Skeletal muscle cell (primary cell): ENCODE results near the gene BAIAP3.

Source experiments
- DNase-seq: peaks from one replicate; pipeline ENCODE4 v3.0.0-alpha.2; 2010; ENCODE audit warnings: low read depth
- H3K4me3 ChIP-seq: 2 replicates; pipeline ENCODE4 v1.5.1; 2011; ENCODE audit warnings: low read depth, mild to moderate bottlenecking, control low read depth, low read length, moderate library complexity

Gene BAIAP3

DNA sequence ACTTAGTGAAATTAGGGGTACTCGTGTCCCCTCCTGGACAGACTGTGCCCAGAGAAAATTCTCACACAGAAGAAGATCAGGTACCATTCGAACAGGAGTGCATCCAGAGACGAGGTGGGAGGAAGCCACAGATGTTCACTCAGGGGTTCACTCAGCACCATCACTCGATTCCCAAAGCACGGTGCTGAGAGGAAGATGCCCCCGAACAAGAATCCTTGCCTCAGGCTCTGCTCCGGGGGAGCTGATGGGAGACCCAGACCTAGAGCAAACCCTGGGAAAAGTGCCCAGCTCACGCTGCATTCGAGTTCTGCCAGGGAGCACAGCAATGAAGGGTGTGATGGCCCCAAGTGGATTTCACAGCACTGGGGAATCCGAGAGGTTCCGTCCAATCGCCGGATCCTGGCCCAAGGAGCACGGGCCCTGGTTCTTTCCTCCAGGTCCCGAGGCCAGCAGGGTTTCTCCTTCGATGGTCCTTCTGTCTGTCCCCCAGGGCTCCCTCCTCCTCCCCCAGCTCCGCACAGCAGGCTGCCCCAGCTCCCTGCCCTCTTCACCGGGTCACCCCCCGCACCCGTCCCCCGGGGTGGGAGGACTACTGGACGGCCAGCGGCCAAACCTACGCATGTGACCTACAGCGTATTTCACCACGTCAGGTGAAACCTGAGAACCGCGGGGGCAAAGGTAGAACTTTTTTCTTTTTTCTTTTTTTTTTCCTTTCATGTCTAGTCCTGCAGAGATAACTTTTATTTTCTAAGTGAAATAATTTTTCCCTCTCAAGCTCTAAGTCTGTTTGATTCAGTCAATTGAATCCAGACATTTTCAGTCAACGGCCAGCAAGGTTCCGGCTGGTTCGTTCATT lies 34.2 kb upstream of the BAIAP3 start:
- no peak for DNase-seq
- H3K4me3 ChIP-seq, result no peak overlapping the region

DNA sequence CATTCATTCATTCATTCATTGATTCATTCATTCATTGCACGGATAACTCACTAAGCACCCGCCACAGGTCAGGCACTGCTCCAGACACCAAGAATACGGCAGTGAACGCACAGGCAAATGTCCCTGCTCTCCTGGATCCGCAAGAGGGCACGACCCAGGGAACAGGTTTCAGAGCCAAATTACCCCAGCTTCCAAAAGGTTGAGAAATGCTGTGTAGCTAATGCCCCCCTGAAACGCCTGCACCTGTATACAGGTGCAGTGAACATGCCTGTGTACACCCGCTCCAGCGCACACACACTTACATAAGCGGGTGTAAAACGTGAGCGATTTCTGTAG lies 33.6 kb upstream of the BAIAP3 start:
- no peak overlapping the region for H3K4me3 ChIP-seq
- no peak for DNase-seq

DNA sequence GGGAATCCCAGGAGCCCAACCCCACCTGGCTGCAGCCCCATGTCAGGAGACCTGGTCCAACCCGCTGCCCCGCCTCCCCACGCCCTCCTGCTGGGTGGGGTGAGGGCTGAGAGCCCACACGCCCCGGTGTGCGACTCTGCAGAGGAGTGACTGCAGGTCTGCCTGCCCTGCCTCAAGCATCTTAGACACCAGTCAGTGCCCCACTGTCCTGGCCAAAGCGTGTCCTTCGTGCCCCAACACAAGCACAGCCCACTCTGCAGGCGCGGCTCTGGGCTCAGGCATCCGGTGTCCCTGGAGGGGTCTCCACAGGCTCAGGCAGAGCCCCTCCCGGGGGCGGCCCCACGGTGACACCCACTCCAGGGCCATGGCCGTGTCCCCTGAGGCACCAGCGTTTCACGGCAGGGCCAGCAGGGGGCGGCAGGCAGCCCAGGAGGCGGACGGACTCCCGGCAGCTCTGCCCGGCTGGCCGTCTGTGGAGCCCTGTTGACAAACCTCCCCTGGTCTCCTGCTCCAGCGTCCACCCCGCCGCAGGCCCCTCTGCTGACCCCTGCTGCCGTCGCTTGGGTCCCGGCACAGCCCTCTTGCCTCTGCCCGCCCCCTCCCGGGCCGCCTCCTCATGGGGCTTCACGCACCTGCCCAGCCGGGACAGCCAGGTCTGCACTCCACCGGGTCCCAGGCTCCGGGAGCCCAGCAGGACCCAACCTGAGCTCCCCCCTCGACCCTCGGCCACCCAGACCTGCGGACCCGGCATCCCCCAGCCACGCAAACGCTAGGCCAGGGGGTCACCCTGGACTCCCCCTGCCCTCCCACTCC lies 32.6 kb upstream of the BAIAP3 start:
- no peak overlapping the region for H3K4me3 ChIP-seq
- DNase-seq, result no peak

GRCh38 chr16:1301562-1301961 lies 31.9 kb upstream of the BAIAP3 start:
- no peak overlapping the region for H3K4me3 ChIP-seq
- DNase-seq, result no peak

DNA sequence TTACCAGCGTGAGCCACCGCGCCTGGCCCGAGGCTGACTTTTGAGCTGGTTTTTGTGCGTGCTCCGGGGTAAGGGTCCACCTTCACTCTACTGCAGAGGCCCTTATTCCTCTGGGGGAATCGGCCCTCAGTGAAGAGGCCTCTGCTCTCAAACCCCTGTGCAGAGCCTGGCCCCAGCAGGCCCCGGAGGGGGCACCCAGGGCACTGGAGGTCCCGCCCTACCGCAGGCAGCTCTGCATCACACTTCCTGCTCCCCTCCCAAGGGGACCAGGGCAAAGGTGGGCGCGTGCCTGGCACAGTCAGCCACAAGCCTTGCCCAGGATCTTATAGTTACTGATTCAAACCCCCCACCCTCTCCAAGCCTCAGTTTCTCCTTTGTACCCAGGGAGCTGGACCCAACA lies 27.6 kb upstream of the BAIAP3 start:
- DNase-seq, result no peak
- no peak overlapping the region for H3K4me3 ChIP-seq

- DNase-seq, result no peak
- no peak overlapping the region for H3K4me3 ChIP-seq
These were observed 27.1 kb upstream of the BAIAP3 start for GRCh38 chr16:1306334-1306733.

GRCh38 chr16:1308036-1308976 lies 25.1 kb upstream of the BAIAP3 start:
- peak overlapping the region; percentile 53 for H3K4me3 ChIP-seq
- DNase-seq, result no peak

GRCh38 chr16:1308977-1309885 lies 24.2 kb upstream of the BAIAP3 start, which contains the start of gene UBE2I:
TSS of gene UBE2I (plus strand) at chr16:1309636. CDS start at chr16:1314031, 4,395 bp downstream.
- H3K4me3 ChIP-seq, result peak within 1 kb of the TSS; percentile 65
- DNase-seq, result peak; percentile 93

DNA sequence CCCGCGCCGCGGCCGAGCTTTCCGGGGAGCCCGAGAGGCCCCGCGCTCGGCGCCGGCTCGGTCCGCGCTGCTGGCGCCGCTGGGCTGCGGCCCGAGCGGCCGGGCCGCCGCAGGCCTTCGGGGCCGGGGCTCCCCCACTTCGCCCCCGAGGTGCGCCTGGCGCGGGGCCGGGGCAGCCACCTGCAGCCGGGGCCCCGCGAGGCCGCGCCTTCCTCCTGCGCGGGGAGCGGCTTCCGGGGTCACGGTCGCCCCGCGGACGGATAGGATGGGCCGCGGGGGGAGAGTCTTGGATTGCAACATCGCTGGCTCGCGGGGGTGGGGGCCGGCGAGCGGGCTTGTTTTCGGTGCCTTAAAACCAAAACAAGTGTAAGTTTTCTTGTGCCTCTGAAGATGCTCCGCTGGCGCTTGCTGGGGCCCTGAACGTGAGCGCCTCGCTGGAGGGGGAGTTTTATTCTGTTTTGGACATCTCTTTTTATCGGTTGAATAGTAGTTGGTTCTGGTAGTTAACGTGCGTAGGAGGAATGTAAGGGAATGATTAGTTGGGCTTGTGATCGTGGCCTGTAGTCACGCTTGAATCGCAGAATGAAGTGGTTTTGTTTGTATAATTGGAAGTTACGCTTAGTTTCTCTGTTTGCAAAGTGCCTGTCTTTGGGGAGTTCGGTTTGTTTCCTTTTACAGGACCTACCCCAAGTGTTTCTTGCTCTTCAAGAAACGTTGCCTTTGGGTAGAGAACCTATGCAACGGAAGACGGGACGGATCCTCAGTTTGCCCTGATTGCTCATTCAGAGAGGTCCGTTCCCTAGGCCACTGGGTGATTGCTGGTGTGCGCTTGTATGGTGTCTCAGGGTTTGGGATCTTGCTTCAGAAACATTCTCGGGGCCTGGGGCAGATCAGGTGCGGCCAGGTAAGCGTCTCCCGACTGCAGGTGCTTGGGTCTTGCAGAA lies 23.3 kb upstream of the BAIAP3 start:
- DNase-seq, result no peak
- peak overlapping the region; percentile 65 for H3K4me3 ChIP-seq

DNA sequence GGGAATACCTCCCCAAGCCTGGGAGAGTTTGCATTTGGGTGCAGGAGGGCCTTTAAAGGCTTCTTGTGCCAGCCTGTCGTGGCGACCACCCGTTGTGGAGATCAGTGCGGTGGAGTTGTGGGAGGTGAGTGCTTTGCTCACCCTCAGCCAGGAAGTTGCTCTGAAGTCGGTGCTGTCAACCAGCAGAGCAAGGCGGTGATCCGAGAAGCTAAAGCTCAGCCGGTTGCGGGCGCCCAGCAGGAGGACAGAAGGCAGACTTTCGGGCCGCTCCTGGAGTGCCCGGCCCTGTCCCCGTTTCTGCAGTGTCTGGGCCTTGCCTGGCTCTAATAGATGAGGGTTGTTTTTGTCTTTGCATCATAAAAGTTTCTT lies 22.6 kb upstream of the BAIAP3 start:
- no peak for DNase-seq
- H3K4me3 ChIP-seq, result peak overlapping the region; percentile 65

GRCh38 chr16:1311212-1311737 lies 22.2 kb upstream of the BAIAP3 start:
- H3K4me3 ChIP-seq, result peak overlapping the region; percentile 65
- DNase-seq, result no peak

DNA sequence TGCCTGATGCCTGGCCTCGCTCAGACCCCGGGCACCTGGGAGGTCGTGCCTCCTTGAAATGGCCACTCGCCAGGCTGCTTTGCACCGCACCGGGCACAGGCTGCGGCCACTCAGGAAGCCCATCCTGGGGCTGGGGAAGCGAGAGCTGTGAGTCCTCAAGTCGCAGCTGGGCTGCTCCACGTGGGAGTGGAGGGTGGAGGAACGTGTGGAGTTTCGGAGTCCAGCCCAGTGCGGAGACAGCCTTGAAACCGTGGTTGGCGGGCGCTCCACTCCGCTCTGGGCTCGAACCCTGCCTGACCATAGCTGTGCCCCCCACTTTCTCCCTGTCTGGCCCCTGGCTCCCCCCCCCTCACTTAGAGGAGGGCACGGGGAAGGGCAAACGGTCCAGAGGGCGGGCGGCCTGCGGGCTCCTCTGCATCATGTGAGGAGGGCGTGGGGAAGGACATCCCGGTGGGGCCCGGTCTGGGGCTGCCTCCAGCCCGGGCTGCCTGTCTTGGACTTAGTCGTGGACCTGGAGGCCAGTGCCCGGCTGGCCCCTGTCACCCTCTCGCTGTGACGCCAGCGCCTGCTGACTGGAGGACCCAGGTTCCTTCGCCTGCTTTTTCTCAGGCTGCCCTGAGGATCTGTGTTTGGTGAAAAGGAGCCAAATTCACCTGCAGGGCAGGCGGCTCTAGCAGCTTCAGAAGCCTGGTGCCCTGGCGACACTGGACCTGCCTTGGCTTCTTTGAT lies 21.5 kb upstream of the BAIAP3 start:
- peak overlapping the region; percentile 65 for H3K4me3 ChIP-seq
- no peak for DNase-seq

GRCh38 chr16:1312467-1312816 lies 21.0 kb upstream of the BAIAP3 start:
- H3K4me3 ChIP-seq, result peak overlapping the region; percentile 65
- no peak for DNase-seq

- no peak for DNase-seq
- H3K4me3 ChIP-seq, result no peak overlapping the region
These were observed 20.5 kb upstream of the BAIAP3 start for GRCh38 chr16:1312903-1313302.

DNA sequence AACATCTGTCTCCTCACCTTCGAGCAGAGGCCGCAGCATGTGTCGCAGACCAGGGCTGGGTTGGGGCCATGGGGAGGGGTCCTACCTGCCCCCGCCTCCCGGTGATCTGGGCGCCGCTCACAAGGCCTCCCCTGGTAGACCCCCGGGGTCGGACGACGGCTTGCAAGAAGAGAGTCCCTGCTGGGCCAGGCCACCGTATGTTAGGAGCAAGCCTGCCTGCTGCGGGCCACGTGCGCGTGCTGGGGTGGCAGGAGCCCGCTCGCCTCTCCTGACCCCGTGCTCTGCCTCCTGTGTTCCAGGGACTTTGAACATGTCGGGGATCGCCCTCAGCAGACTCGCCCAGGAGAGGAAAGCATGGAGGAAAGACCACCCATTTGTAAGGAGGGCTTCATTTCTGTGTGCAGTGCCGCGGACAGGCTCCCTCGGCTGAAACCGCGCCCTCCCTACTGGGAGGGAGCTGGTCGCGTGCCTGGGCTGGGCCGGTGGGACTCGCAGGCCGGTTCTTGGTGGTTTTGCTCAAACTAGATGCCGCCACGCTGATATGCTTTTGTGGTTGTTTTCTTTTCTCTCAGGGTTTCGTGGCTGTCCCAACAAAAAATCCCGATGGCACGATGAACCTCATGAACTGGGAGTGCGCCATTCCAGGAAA lies 19.6 kb upstream of the BAIAP3 start:
- no peak for DNase-seq
- H3K4me3 ChIP-seq, result no peak overlapping the region

GRCh38 chr16:1314399-1315068 lies 18.9 kb upstream of the BAIAP3 start:
- no peak for DNase-seq
- H3K4me3 ChIP-seq, result no peak overlapping the region
